Ovary (tissue), 9 donors: ENCODE measurements around the gene A4GALT. TPM values are rescaled to one million over a fixed set of nuclear protein-coding genes. Genes with fewer than 3 reads are reported as not detected.

Source experiments
- DNase-seq, 5 donors: peaks; one replicate each; pipeline ENCODE4 v3.0.0-alpha.2; 2019 to 2020
- H3K27ac ChIP-seq, 2 donors: fragments of 200-600 bp; one replicate each; pipeline versions ENCODE4 v1.5.1 to v1.8.0; 2019 to 2022
- H3K27me3 ChIP-seq: fragments of 200-600 bp; one replicate; pipeline ENCODE4 v1.8.0; 2022
- H3K36me3 ChIP-seq: fragments of 200-600 bp; sonication (generic); one replicate; pipeline ENCODE4 v1.5.1; 2019
- H3K4me1 ChIP-seq: one replicate; pipeline ENCODE4 v1.8.1; 2013; ENCODE audit warnings: mild to moderate bottlenecking, moderate library complexity; ENCODE audit not compliant: insufficient read depth
- H3K4me3 ChIP-seq: fragments of 200-600 bp; sonication (generic); one replicate; pipeline ENCODE4 v1.5.1; 2017
- H3K9me3 ChIP-seq, 2 donors: fragments of 200-600 bp in 1 of 2; sonication (generic) in 1 of 2; one replicate each; pipeline versions ENCODE4 v1.5.1 to v1.8.1; 2013 to 2019; ENCODE audit warnings: mild to moderate bottlenecking in 1 of 2, moderate library complexity in 1 of 2
- CTCF ChIP-seq, 3 donors: fragments of 450-650 bp in 2 of 3; fragments of 200-600 bp in 1 of 3; IDR thresholded peaks; one replicate each; pipeline versions ENCODE4 v1.5.1 to v1.8.0; 2016 to 2022; ENCODE audit warnings: antibody characterized with exemption in 3 of 3, mild to moderate bottlenecking in 1 of 3
- EP300 ChIP-seq: sonication (generic); formaldehyde crosslinking; IDR thresholded peaks from one replicate; pipeline ENCODE4 v1.6.1; 2017; ENCODE audit warnings: antibody characterized with exemption
- POLR2A ChIP-seq: fragments of 450-650 bp; IDR thresholded peaks from one replicate; pipeline ENCODE4 v1.6.1; 2017; ENCODE audit warnings: antibody characterized with exemption, mild to moderate bottlenecking, moderate library complexity
- WGBS, 3 donors: extraction: QIAGEN DNeasy Blood & Tissue Kit in 1 of 3; methylation state at CpG; one replicate each; pipeline versions ENCODE4 v1.1.5 to v1.1.7; 2013 to 2017; 5-methylcytosine and 5-hydroxymethylcytosine counted together
- intact Hi-C, 4 donors: fragments of 100-400 bp; cut with DNase I; formaldehyde crosslinking; loops; one replicate each; pipeline versions ENCODE4 v1.11.0 to v1.15.1; 2022 to 2023
- polyA plus RNA-seq, 2 donors: library from polyadenylated mRNA; stranded (reverse); fragments of 200-250 nt in 1 of 2; fragments of 350-450 nt in 1 of 2; fragmentation: Illumina TruSeq in 1 of 2; extraction: RNeasy Lipid Tissue Mini Kit (QIAGEN cat#74804) in 1 of 2; gene quantifications; one replicate each; pipeline ENCODE4 v1.2.3, GENCODE V29; 2013 to 2014
- total RNA-seq, 7 donors: library from RNA; depleted of rRNA in 2 of 7; stranded (reverse); fragments of >200 nt in 2 of 7; fragmentation: NEBNext Ultra II Directional in 3 of 7; extraction: Animal tissue kit (Norgen Biotek cat#: 25700) in 3 of 7; gene quantifications; one replicate each; pipeline versions ENCODE4 v1.1.0 to v1.2.4, GENCODE V29; 2016 to 2023
- donor health status: DM: no; HTN: no; CAD: no; lungs with moderate emphysema.
- donor health status: DM: no; HTN: no; CAD: no.
- donor health status: Bipolar disorder and iron deficiency.
- donor health status: DM: yes; HTN: yes; CAD: no.
- donor health status: DM: no; HTN: no; CAD: no.
- donor health status: DM: yes; HTN: yes; CAD: no.

The A4GALT gene
- total and polyA plus RNA-seq, 9 donors, result 2.0 to 19.6 (median 11.7) TPM

- no peak overlapping the region for H3K27ac ChIP-seq
- 62 to 74% (median 65%) methylated on average over 19 of the region's 19 CpGs for WGBS, 3 donors
Observed at GRCh38 chr22:42711895-42712837, 8.5 kb downstream of the A4GALT start.

DNA sequence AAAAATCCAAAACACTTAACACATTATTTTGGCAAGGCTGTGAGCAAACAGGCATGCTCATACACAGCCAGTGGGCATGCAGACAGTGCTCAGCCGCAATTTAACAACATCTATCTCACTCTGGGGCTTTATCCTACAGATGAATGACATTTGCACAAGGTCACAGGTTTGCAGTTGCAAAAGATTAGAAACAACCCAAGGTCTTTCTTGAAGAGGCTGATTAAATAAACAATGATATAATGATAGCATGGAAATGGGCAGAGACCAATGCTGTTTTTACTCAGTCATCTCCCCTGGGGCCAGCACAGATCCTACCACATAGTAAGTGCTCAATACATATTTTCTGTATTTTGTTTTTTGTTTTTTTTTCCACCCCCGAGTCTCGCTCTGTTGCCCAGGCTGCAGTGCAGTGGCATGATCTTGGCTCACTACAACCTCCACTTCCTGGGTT lies 9.4 kb downstream of the A4GALT start:
- intact Hi-C loops, result loop anchor here in 1 of 4 donors (10.0 kb wide), 1 partner anchor 47 kb away; no protein-coding TSS in a partner anchor
- no peaks in the 10 kb centered on the region for H3K9me3 ChIP-seq
- no peaks in the 10 kb centered on the region for H3K4me1 ChIP-seq
- no peak overlapping the region for H3K4me3 ChIP-seq
- WGBS, 3 donors, result 68 to 80% (median 76%) methylated on average over 3 of the region's 3 CpGs
- H3K27ac ChIP-seq, result no peak overlapping the region
- H3K27me3 ChIP-seq, result no peaks in the 10 kb centered on the region
- DNase-seq, result no peak
- TF ChIP-seq CTCF (IDR thresholded peaks at IDR 0.05) (no peak), POLR2A (no peak), EP300 (no peak)
- no peaks in the 10 kb centered on the region for H3K36me3 ChIP-seq

More at GRCh38 chr22:42711895-42712837, 8.5 kb downstream of the A4GALT start:
- Histone ChIP-seq H3K27me3 (no peaks in the 10 kb centered on the region), H3K9me3 (no peaks in the 10 kb centered on the region), H3K4me1 (peaks cover 3% of the 10 kb centered on the region), H3K4me3 (no peak overlapping the region), H3K36me3 (no peaks in the 10 kb centered on the region)
- DNase-seq, result no peak
- intact Hi-C loops, result loop anchor here in 1 of 4 donors (10.0 kb wide), 1 partner anchor 47 kb away; no protein-coding TSS in a partner anchor
- no peak for TF ChIP-seq CTCF (IDR thresholded peaks at IDR 0.05)
- TF ChIP-seq EP300, result no peak
- TF ChIP-seq POLR2A, result no peak

DNA sequence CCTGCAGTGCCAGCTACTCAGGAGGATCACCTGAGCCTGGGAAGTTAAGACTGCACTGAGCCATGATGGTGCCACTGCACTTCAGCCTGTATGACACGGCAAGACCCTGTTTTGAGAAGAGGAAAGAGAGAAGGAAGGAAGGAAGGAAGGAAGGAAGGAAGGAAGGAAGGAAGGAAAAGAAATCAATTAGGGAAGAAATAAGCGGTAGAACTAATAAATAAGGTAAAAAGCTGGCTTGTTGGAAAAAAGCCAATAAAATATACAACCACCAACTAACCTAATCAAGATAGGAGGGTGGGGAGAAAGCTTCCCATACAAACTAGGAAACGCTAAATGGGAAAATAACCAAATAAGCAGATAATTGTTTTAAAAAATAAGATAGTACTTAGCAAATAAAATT lies 12.3 kb downstream of the A4GALT start:
- TF ChIP-seq EP300 (no peak), POLR2A (no peak)
- Histone ChIP-seq H3K9me3 (no peaks in the 10 kb centered on the region), H3K27me3 (no peaks in the 10 kb centered on the region), H3K36me3 (no peaks in the 10 kb centered on the region), H3K4me1 (no peaks in the 10 kb centered on the region), H3K4me3 (no peak overlapping the region), H3K27ac (no peak overlapping the region)
- DNase-seq, result no peak
- WGBS, 3 donors, result 58 to 60% (median 60%) methylated on average over 3 of the region's 3 CpGs
- intact Hi-C loops, result no loop called here

GRCh38 chr22:42707496-42707895 lies 13.2 kb downstream of the A4GALT start:
- 86 to 93% (median 86%) methylated on average over 2 of the region's 2 CpGs for WGBS, 3 donors
- no peaks in the 10 kb centered on the region for H3K36me3 ChIP-seq
- TF ChIP-seq EP300 (no peak), CTCF (IDR thresholded peaks at IDR 0.05) (no peak), POLR2A (no peak)
- no peak overlapping the region for H3K27ac ChIP-seq
- H3K27me3 ChIP-seq, result no peaks in the 10 kb centered on the region
- H3K4me1 ChIP-seq, result no peaks in the 10 kb centered on the region
- no peak for DNase-seq
- no peak overlapping the region for H3K4me3 ChIP-seq
- no peaks in the 10 kb centered on the region for H3K9me3 ChIP-seq
- intact Hi-C loops, result no loop called here

DNA sequence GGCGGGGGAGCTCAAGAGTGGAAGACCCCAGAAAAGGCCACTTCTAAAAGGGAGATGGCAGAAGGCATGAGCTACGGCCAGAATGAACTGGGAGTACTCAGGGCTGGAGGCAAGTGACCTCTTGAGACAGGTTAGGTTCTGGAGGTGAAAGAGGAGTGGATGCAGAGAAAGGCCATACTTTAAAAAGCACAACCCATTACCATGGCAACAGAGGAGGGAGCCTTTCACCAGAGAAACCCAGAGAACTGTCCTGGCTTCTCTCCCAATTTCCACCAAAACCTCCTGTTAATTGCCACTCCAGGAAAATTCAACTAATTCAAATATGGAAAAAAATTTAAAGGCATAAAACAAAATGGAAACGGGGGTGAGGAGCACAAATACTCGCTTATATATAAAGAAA lies 15.8 kb downstream of the A4GALT start:
- Histone ChIP-seq H3K27ac (no peak overlapping the region), H3K36me3 (no peaks in the 10 kb centered on the region), H3K27me3 (no peaks in the 10 kb centered on the region), H3K4me3 (no peak overlapping the region), H3K9me3 (no peaks in the 10 kb centered on the region), H3K4me1 (no peaks in the 10 kb centered on the region)
- TF ChIP-seq POLR2A (no peak), EP300 (no peak), CTCF (IDR thresholded peaks at IDR 0.05) (no peak)
- intact Hi-C loops, result no loop called here
- 73 to 82% (median 75%) methylated on average over 4 of the region's 4 CpGs for WGBS, 3 donors
- no peak for DNase-seq
